Activated CD8-positive, alpha-beta T cell treated with anti-CD3 and anti-CD28 coated beads for 36 hours (primary cell): Measurements from ENCODE around the gene TARDBP. TPM values are rescaled to one million over a fixed set of nuclear protein-coding genes. Genes with fewer than 3 reads are reported as not detected.
"Not testable (repeated sequence)": the region's sequence is repeated elsewhere in the genome, so short reads cannot be mapped to it uniquely, and the experiment has no call there.

ENCODE experiments used
- ATAC-seq: fragments of 200-7000 bp; cut with Tn5 transposase; one replicate; pipeline ENCODE4 v1.10.0; 2021; ENCODE audit warnings: mild to moderate bottlenecking, moderate library complexity
- CTCF ChIA-PET: fragments of 350-600 bp; sonication (Branson Sonifier 250); formaldehyde crosslinking; loops from one replicate; lab custom pipeline; 2021; ENCODE audit warnings: antibody characterized with exemption; lab: Charles Lee
- POLR2A ChIA-PET: fragments of 350-600 bp; sonication (Branson Sonifier 250); formaldehyde crosslinking; loops from one replicate; lab custom pipeline; 2021; ENCODE audit warnings: antibody characterized with exemption; lab: Charles Lee
- DNase-seq: peaks from one replicate; pipeline ENCODE4 v3.0.0-alpha.2; 2020
- H3K27ac Mint-ChIP-seq: one replicate; pipeline ENCODE4 v1.8.0; 2021; ENCODE audit warnings: mild to moderate bottlenecking, mixed read lengths
- H3K27me3 Mint-ChIP-seq: one replicate; pipeline ENCODE4 v1.8.0; 2021; ENCODE audit warnings: mixed read lengths
- H3K36me3 Mint-ChIP-seq: one replicate; pipeline ENCODE4 v1.8.0; 2021; ENCODE audit warnings: low read depth, mixed read lengths
- H3K4me1 Mint-ChIP-seq: one replicate; pipeline ENCODE4 v1.8.0; 2021; ENCODE audit warnings: low read depth, mixed read lengths
- H3K4me3 Mint-ChIP-seq: one replicate; pipeline ENCODE4 v1.8.0; 2021; ENCODE audit warnings: mild to moderate bottlenecking, moderate library complexity, mixed read lengths
- H3K9me3 Mint-ChIP-seq: one replicate; pipeline ENCODE4 v1.8.0; 2021; ENCODE audit warnings: mixed read lengths
- intact Hi-C: fragments of 100-400 bp; cut with micrococcal nuclease; formaldehyde crosslinking; loops from one replicate; pipeline ENCODE4 v1.10.0; 2022
- total RNA-seq, 2 experiments: library from RNA; stranded (reverse); gene quantifications; one replicate each; pipeline ENCODE4 v1.2.3, GENCODE V29; 2021
- TF ChIP-seq, protein P1 (sequence below): fragments of 200-600 bp; IDR thresholded peaks from one replicate; pipeline ENCODE4 v1.8.0; 2022; ENCODE audit warnings: antibody characterized with exemption, mild to moderate bottlenecking

The TARDBP gene
- total RNA-seq, 2 experiments from 2014 or later, result 152 to 163 TPM

DNA sequence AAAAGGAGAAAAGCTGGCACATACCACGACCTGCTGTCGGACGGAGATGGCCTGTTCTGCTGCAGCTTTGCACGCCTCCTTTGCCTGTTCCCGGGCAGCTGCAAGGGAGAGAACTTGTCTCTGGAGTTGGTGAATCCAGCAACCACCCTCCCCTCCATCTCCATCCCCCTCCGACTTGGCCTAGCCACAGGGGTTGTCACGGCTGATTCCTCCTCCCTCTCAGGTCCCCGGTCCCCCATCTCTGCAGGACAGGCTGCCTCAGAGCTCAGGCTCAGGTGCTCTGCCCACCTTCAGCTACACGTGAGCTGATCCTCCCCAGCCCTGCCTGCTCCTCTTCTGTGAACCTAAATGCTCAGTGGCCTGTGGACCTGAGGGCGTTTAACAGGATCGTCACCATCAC lies 58.4 kb downstream of the TARDBP start:
- Mint-ChIP-seq H3K36me3 (peaks cover 62% of the 10 kb centered on the region), H3K4me3 (no peak overlapping the region), H3K9me3 (no peaks in the 10 kb centered on the region), H3K27me3 (no peaks in the 10 kb centered on the region), H3K27ac (peak overlapping the region; percentile 31), H3K4me1 (peaks cover 19% of the 10 kb centered on the region)
- TF ChIP-seq, protein P1, sequence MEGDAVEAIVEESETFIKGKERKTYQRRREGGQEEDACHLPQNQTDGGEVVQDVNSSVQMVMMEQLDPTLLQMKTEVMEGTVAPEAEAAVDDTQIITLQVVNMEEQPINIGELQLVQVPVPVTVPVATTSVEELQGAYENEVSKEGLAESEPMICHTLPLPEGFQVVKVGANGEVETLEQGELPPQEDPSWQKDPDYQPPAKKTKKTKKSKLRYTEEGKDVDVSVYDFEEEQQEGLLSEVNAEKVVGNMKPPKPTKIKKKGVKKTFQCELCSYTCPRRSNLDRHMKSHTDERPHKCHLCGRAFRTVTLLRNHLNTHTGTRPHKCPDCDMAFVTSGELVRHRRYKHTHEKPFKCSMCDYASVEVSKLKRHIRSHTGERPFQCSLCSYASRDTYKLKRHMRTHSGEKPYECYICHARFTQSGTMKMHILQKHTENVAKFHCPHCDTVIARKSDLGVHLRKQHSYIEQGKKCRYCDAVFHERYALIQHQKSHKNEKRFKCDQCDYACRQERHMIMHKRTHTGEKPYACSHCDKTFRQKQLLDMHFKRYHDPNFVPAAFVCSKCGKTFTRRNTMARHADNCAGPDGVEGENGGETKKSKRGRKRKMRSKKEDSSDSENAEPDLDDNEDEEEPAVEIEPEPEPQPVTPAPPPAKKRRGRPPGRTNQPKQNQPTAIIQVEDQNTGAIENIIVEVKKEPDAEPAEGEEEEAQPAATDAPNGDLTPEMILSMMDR, result no peak
- CTCF ChIA-PET, result interaction anchor here (1.2 to 4.8 kb wide), 2 partner anchors 8 to 33 kb away, joined by 3 to 31 read pairs; no protein-coding TSS in a partner anchor
- DNase-seq (no peak), ATAC-seq (no peak)
- intact Hi-C loops, result loop anchor here (5.0 kb wide), 1 partner anchor 34 kb away; no protein-coding TSS in a partner anchor
- POLR2A ChIA-PET, result interaction anchor here (1.0 to 2.5 kb wide), 3 partner anchors 10 to 28 kb away, joined by 3 to 13 read pairs (median 6); partner anchors contain the start of gene EXOSC10

DNA sequence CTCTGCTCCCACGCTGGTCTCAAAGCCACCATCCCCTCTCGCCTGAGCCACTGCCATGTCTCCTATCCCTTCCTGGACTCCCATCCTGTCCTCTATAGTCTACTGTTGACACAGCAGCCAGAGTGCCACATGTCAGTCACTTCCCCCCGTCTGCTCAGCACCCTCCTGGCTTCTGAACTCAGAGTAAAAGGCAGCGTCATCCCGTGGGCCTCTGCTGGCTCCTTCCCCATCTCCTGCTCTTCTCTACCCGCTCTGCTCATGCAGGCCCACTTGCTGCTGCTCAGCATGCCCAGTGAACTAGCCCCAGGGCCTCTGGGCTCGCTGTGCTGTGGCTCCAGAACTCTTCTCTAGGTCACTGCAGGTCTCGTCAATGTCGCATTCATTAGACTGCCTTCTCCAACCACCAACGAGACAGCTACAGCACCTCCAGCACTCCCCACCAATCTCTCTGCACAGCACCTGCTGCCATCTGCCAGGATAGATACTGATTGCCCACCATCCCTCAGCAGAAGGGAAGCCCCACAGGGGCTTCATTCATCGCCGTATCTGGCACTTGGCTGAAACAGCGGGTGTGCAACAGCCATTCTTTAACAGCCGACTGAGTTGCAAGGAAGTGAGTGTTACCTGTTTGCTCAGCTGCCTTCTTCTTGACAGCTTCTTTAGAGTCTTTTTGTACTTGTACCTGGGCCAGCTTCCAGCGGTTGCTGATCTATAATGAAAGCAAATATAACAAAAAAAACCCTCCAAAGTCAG lies 59.2 kb downstream of the TARDBP start:
- DNase-seq, result no peak
- ATAC-seq, result no peak
- peaks cover 19% of the 10 kb centered on the region for H3K4me1 Mint-ChIP-seq
- TF ChIP-seq, protein P1, result no peak
- ChIA-PET CTCF (interaction anchor here (1.2 to 4.8 kb wide), 2 partner anchors 9 to 34 kb away, joined by 3 to 31 read pairs; no protein-coding TSS in a partner anchor), POLR2A (interaction anchor here (1.0 to 2.5 kb wide), 2 partner anchors 10 to 27 kb away, joined by 3 to 13 read pairs; partner anchors contain the start of gene EXOSC10)
- H3K9me3 Mint-ChIP-seq, result no peaks in the 10 kb centered on the region
- no peak overlapping the region for H3K4me3 Mint-ChIP-seq
- peak overlapping the region; percentile 31 for H3K27ac Mint-ChIP-seq
- H3K36me3 Mint-ChIP-seq, result peaks cover 62% of the 10 kb centered on the region
- intact Hi-C loops, result loop anchor here (5.0 kb wide), 1 partner anchor 34 kb away; no protein-coding TSS in a partner anchor
- H3K27me3 Mint-ChIP-seq, result no peaks in the 10 kb centered on the region

DNA sequence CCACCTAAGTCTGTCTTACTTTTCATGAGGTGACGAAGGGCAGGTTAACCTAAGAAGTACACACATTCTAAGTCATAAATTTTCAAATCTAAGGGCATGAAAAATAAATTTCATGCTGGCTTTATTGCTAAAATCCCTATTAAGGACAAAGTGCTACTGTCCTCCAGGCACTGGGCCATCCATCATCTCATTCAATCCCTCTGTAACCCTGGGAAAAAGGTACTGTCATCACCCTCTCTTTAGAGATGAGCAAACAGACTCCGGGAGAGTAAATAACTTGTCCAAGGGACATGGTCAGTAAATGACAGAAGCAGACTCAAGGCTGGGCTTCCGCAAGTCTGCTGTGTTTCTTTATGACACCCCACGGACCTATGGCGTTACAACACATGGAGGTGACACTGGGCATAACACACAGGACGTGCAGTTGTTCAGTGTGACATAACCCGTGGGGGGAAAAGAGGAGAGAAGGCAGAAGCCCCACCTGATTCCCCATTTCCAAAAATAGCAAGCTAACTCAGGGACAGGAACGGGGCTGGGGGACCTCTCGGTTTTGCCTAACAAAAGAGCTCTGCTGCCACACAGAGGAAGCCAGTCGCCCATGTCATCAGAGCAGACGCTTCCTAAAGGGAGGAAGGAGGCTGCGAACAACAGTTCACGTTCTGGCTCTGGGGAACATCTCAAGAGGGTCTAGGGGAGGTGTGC lies 59.9 kb downstream of the TARDBP start:
- Mint-ChIP-seq H3K4me1 (peaks cover 19% of the 10 kb centered on the region), H3K36me3 (peaks cover 61% of the 10 kb centered on the region), H3K27ac (peak overlapping the region; percentile 57), H3K27me3 (no peaks in the 10 kb centered on the region), H3K9me3 (no peaks in the 10 kb centered on the region), H3K4me3 (no peak overlapping the region)
- ChIA-PET CTCF (interaction anchor here (0.7 to 4.8 kb wide), 4 partner anchors 9 to 40 kb away, joined by 3 to 31 read pairs (median 4); no protein-coding TSS in a partner anchor), POLR2A (interaction anchor here (0.8 to 0.9 kb wide), 3 partner anchors 9 to 27 kb away, joined by 3 to 4 read pairs (median 3); partner anchors contain the start of gene EXOSC10)
- no peak for ATAC-seq
- DNase-seq, result no peak
- TF ChIP-seq, protein P1, result no peak
- intact Hi-C loops, result loop anchor here (5.0 kb wide), 1 partner anchor 35 kb away; no protein-coding TSS in a partner anchor

DNA sequence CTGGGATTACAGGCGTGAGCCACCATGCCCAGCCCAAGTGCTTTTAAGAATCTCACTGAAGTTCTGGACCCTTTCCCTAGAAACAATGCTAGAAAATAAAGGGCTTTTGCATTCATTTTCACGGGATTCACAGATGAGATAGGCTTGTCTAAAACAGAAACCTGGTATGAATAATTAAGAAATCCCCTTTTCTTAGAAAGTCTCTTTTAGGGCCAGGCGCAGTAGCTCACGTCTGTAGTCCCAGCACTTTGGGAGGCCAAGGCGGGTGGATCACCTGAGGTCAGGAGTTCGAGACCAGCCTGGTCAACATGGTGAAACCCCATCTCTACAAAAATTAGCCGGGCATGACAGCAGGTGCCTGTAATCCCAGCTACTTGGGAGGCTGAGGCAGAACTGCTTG lies 60.9 kb downstream of the TARDBP start:
- not testable (repeated sequence) for H3K27me3 Mint-ChIP-seq, H3K4me3 Mint-ChIP-seq, DNase-seq, H3K9me3 Mint-ChIP-seq, ATAC-seq
- ChIA-PET CTCF (interaction anchor here (1.0 to 4.8 kb wide), 3 partner anchors 12 to 39 kb away, joined by 3 to 31 read pairs (median 4); no protein-coding TSS in a partner anchor), POLR2A (interaction anchor here (0.8 to 0.9 kb wide), 3 partner anchors 8 to 26 kb away, joined by 3 to 4 read pairs (median 3); partner anchors contain the start of gene EXOSC10)
- peaks cover 19% of the 10 kb centered on the region for H3K4me1 Mint-ChIP-seq
- H3K27ac Mint-ChIP-seq, result peak overlapping the region; percentile 46
- intact Hi-C loops, result loop anchor here (5.0 kb wide), 1 partner anchor 36 kb away; no protein-coding TSS in a partner anchor
- peaks cover 57% of the 10 kb centered on the region for H3K36me3 Mint-ChIP-seq

Other genes starting within 250 kb of the TARDBP start
- gene CASZ1, start 216.0 kb upstream of the TARDBP start, total RNA-seq, result 1 to 10 TPM; 2.9 to 4.1 TPM
- gene MASP2, start 34.6 kb downstream of the TARDBP start, total RNA-seq, result not detected
- gene SRM, start 47.4 kb downstream of the TARDBP start, total RNA-seq, result 100 to 1,000 TPM; 240 TPM
- gene EXOSC10, start 87.2 kb downstream of the TARDBP start, total RNA-seq, result 10 to 100 TPM; 66.6 to 69.8 TPM
- not detected for gene ANGPTL7, start 176.7 kb downstream of the TARDBP start, total RNA-seq
- 10 to 100 TPM; 34.7 to 36.8 TPM for gene MTOR, start 249.9 kb downstream of the TARDBP start, total RNA-seq